Activated T-cell treated with anti-CD3 and anti-CD28 coated beads, Interleukin-2, amount 50 U/mL, for 48 hours (primary cell): ENCODE data around the gene FRMD4A.
"Not testable (repeated sequence)": the region's sequence is repeated elsewhere in the genome, so short reads cannot be mapped to it uniquely, and the experiment has no call there.

Experiments
- DNase-seq, 2 experiments: peaks; one replicate each; pipeline ENCODE4 v3.0.0-alpha.2; 2020

The FRMD4A gene

GRCh38 chr10:14087566-14087965 is 243.2 kb downstream of the FRMD4A start:
- DNase-seq, result no peak

- no peak for DNase-seq
Measured at GRCh38 chr10:14086596-14086995, 244.1 kb downstream of the FRMD4A start.

GRCh38 chr10:14084875-14085274 is 245.8 kb downstream of the FRMD4A start:
- no peak for DNase-seq

GRCh38 chr10:14080795-14081194 is 249.9 kb downstream of the FRMD4A start:
- no peak for DNase-seq

- no peak for DNase-seq
Measured at GRCh38 chr10:14077430-14077829, 253.3 kb downstream of the FRMD4A start.

- DNase-seq, result no peak
Measured at GRCh38 chr10:14074062-14074884, 256.5 kb downstream of the FRMD4A start.

- no peak for DNase-seq
Measured at GRCh38 chr10:14072541-14072940, 258.2 kb downstream of the FRMD4A start.

GRCh38 chr10:14071956-14072355 is 258.8 kb downstream of the FRMD4A start:
- DNase-seq, result no peak

GRCh38 chr10:14068601-14069250 is 262.0 kb downstream of the FRMD4A start:
- no peak for DNase-seq

- DNase-seq, result not testable (repeated sequence)
Measured at GRCh38 chr10:14067638-14068037, 263.1 kb downstream of the FRMD4A start.

GRCh38 chr10:14066106-14066505 is 264.6 kb downstream of the FRMD4A start:
- no peak for DNase-seq

GRCh38 chr10:14063531-14064285 is 267.0 kb downstream of the FRMD4A start:
- no peak for DNase-seq

GRCh38 chr10:14062528-14063260 is 268.0 kb downstream of the FRMD4A start:
- no peak for DNase-seq

GRCh38 chr10:14060320-14061070 is 270.2 kb downstream of the FRMD4A start:
- DNase-seq, result no peak

GRCh38 chr10:14056610-14057332 is 274.0 kb downstream of the FRMD4A start:
- no peak for DNase-seq

- no peak for DNase-seq
Measured at GRCh38 chr10:14052931-14053330, 277.8 kb downstream of the FRMD4A start.

GRCh38 chr10:14050598-14050997 is 280.1 kb downstream of the FRMD4A start:
- no peak for DNase-seq

- DNase-seq, result no peak
Measured at GRCh38 chr10:14048930-14049613, 281.7 kb downstream of the FRMD4A start.

GRCh38 chr10:14047431-14047830 is 283.3 kb downstream of the FRMD4A start:
- DNase-seq, result no peak

- DNase-seq, result not testable (repeated sequence)
Measured at GRCh38 chr10:14042051-14042450, 288.7 kb downstream of the FRMD4A start.
